Measurements from ENCODE around the gene STT3A. TPM values are rescaled to one million over a fixed set of nuclear protein-coding genes. Genes with fewer than 3 reads are reported as not detected.
"Not testable (repeated sequence)": the region's sequence is repeated elsewhere in the genome, so short reads cannot be mapped to it uniquely, and the experiment has no call there.

STT3A gene
- total and polyA plus RNA-seq, 5 donors from 2014 or later = 46.8 to 73.3 (median 57.7) TPM

DNA sequence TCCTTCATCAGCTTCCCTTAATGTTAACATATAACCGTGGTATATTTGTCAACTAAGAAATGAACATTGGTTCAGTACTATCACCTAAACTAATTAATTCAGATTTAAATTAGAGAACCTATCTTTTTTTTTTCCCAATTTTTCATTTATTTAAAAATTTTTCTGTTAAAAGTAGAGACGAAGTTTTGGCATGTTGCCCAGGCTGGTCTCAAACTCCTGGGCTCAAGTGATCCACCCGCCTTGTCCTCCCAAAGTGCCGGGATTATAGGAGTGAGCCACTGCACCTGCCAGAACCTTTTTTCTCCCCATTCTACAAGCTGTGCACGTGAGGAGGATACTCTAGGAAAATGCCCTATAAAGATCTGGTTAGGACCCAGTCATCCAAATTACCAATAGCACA, 19.7 kb upstream of the STT3A start:
- H3K27me3 Mint-ChIP-seq = no peaks in the 10 kb centered on the region
- no peaks in the 10 kb centered on the region for H3K9me3 ChIP-seq (ENCODE audit: control insufficient read depth in 2 of 2, low read length in 2 of 2)
- ATAC-seq (ENCODE audit: low read depth in 2 of 2) (no peak), DNase-seq (no peak)
- no peak overlapping the region for H3K4me3 ChIP-seq (ENCODE audit: low read depth, low read length)
- no peaks in the 10 kb centered on the region for H3K27me3 ChIP-seq (ENCODE audit: control insufficient read depth, insufficient read depth, low read length)
- no peak overlapping the region for H3K4me3 Mint-ChIP-seq
- H3K27ac Mint-ChIP-seq = no peak overlapping the region
- H3K36me3 Mint-ChIP-seq = peaks cover 35% of the 10 kb centered on the region
- peaks cover 56% of the 10 kb centered on the region for H3K36me3 ChIP-seq (ENCODE audit: control insufficient read depth, insufficient read depth, low read length)
- no peaks in the 10 kb centered on the region for H3K9me3 Mint-ChIP-seq
- peaks cover 18% of the 10 kb centered on the region for H3K4me1 ChIP-seq (ENCODE audit: control insufficient read depth, insufficient read depth, low read length, poor library complexity, severe bottlenecking)
- no peak overlapping the region for H3K27ac ChIP-seq (ENCODE audit: insufficient read depth, low read length, poor library complexity, severe bottlenecking)
- H3K4me1 Mint-ChIP-seq = peaks cover 17 to 44% (median 29%) of the 10 kb centered on the region in 4 donors

GRCh38 chr11:125577181-125577580, 15.5 kb upstream of the STT3A start:
- Mint-ChIP-seq H3K4me1 (peaks cover 11 to 16% (median 13%) of the 10 kb centered on the region in 4 donors), H3K36me3 (peaks cover 47% of the 10 kb centered on the region)
- ATAC-seq (ENCODE audit: low read depth in 2 of 2); H3K9me3 ChIP-seq (ENCODE audit: control insufficient read depth in 2 of 2, low read length in 2 of 2); H3K27me3 Mint-ChIP-seq; H3K4me3 Mint-ChIP-seq; H3K27ac ChIP-seq (ENCODE audit: insufficient read depth, low read length, poor library complexity, severe bottlenecking); H3K9me3 Mint-ChIP-seq; H3K27me3 ChIP-seq (ENCODE audit: control insufficient read depth, insufficient read depth, low read length); DNase-seq; H3K4me1 ChIP-seq (ENCODE audit: control insufficient read depth, insufficient read depth, low read length, poor library complexity, severe bottlenecking); H3K4me3 ChIP-seq (ENCODE audit: low read depth, low read length); H3K27ac Mint-ChIP-seq: not testable (repeated sequence)
- peaks cover 93% of the 10 kb centered on the region for H3K36me3 ChIP-seq (ENCODE audit: control insufficient read depth, insufficient read depth, low read length)

DNA sequence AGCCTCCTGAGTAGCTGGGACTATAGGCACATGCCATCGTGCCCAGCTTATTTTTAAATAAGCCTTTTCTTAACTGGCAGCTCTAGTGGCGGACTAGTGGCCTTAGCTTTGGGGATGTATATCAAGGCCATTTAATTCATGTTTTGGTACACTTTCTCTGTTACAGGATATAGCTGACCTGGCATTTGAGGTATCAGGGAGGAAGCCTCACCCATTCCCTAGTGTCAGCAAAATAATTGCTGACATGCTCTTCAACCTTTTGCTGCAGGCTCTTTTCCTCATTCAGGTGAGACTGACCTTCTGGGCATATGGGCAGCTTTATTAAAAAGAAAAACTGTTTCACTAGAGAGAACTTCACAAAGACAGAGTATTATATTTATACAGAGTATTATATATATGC, 13.9 kb upstream of the STT3A start:
- H3K9me3 ChIP-seq (ENCODE audit: control insufficient read depth in 2 of 2, low read length in 2 of 2) = no peaks in the 10 kb centered on the region
- H3K4me3 Mint-ChIP-seq = no peak overlapping the region
- H3K36me3 ChIP-seq (ENCODE audit: control insufficient read depth, insufficient read depth, low read length) = peaks cover 94% of the 10 kb centered on the region
- no peak overlapping the region for H3K4me3 ChIP-seq (ENCODE audit: low read depth, low read length)
- no peaks in the 10 kb centered on the region for H3K9me3 Mint-ChIP-seq
- no peak overlapping the region for H3K27ac Mint-ChIP-seq
- ATAC-seq (ENCODE audit: low read depth in 2 of 2) (no peak), DNase-seq (no peak)
- H3K36me3 Mint-ChIP-seq = peaks cover 53% of the 10 kb centered on the region
- no peak overlapping the region for H3K27ac ChIP-seq (ENCODE audit: insufficient read depth, low read length, poor library complexity, severe bottlenecking)
- H3K27me3 Mint-ChIP-seq = no peaks in the 10 kb centered on the region
- H3K27me3 ChIP-seq (ENCODE audit: control insufficient read depth, insufficient read depth, low read length) = no peaks in the 10 kb centered on the region
- no peaks in the 10 kb centered on the region for H3K4me1 ChIP-seq (ENCODE audit: control insufficient read depth, insufficient read depth, low read length, poor library complexity, severe bottlenecking)
- peaks cover 7 to 14% (median 10%) of the 10 kb centered on the region in 4 donors for H3K4me1 Mint-ChIP-seq

DNA sequence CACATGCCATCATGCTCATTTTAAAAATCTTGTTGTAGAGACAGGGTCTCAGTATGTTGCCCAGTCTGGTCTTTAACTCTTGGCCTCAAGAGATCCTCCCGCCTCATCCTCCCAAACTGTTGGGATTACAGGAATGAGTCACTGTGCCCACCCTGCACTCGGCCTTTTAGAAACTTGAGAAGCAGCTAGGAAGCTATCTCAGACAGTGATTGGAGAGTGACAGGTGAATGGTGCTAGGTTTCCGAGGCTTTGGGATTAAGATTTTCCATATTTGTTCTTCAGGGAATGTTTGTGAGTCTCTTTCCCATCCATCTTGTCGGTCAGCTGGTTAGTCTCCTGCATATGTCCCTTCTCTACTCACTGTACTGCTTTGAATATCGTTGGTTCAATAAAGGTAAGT, 12.8 kb upstream of the STT3A start:
- H3K4me1 ChIP-seq (ENCODE audit: control insufficient read depth, insufficient read depth, low read length, poor library complexity, severe bottlenecking) = no peaks in the 10 kb centered on the region
- no peaks in the 10 kb centered on the region for H3K27me3 ChIP-seq (ENCODE audit: control insufficient read depth, insufficient read depth, low read length)
- H3K27ac Mint-ChIP-seq = no peak overlapping the region
- peaks cover 3 to 11% (median 7%) of the 10 kb centered on the region in 4 donors for H3K4me1 Mint-ChIP-seq
- H3K9me3 ChIP-seq (ENCODE audit: control insufficient read depth in 2 of 2, low read length in 2 of 2) = no peaks in the 10 kb centered on the region
- no peak overlapping the region for H3K27ac ChIP-seq (ENCODE audit: insufficient read depth, low read length, poor library complexity, severe bottlenecking)
- H3K9me3 Mint-ChIP-seq = no peaks in the 10 kb centered on the region
- H3K27me3 Mint-ChIP-seq = no peaks in the 10 kb centered on the region
- no peak for DNase-seq
- peaks cover 56% of the 10 kb centered on the region for H3K36me3 Mint-ChIP-seq
- no peak for ATAC-seq (ENCODE audit: low read depth in 2 of 2)
- H3K36me3 ChIP-seq (ENCODE audit: control insufficient read depth, insufficient read depth, low read length) = peaks cover 89% of the 10 kb centered on the region
- no peak overlapping the region for H3K4me3 ChIP-seq (ENCODE audit: low read depth, low read length)
- H3K4me3 Mint-ChIP-seq = no peak overlapping the region

GRCh38 chr11:125583496-125583895, 9.2 kb upstream of the STT3A start:
- no peaks in the 10 kb centered on the region for H3K9me3 Mint-ChIP-seq
- no peak overlapping the region for H3K4me3 Mint-ChIP-seq
- peaks cover 34% of the 10 kb centered on the region for H3K36me3 Mint-ChIP-seq
- H3K36me3 ChIP-seq (ENCODE audit: control insufficient read depth, insufficient read depth, low read length) = peaks cover 53% of the 10 kb centered on the region
- ATAC-seq (ENCODE audit: low read depth in 2 of 2) = no peak
- H3K4me1 ChIP-seq (ENCODE audit: control insufficient read depth, insufficient read depth, low read length, poor library complexity, severe bottlenecking) = no peaks in the 10 kb centered on the region
- no peak overlapping the region for H3K4me3 ChIP-seq (ENCODE audit: low read depth, low read length)
- H3K27ac ChIP-seq (ENCODE audit: insufficient read depth, low read length, poor library complexity, severe bottlenecking) = no peak overlapping the region
- H3K27me3 ChIP-seq (ENCODE audit: control insufficient read depth, insufficient read depth, low read length) = no peaks in the 10 kb centered on the region
- H3K27ac Mint-ChIP-seq = no peak overlapping the region
- H3K27me3 Mint-ChIP-seq = no peaks in the 10 kb centered on the region
- peaks cover 0 to 6% (median 1%) of the 10 kb centered on the region in 4 donors for H3K4me1 Mint-ChIP-seq
- DNase-seq = no peak
- no peaks in the 10 kb centered on the region for H3K9me3 ChIP-seq (ENCODE audit: control insufficient read depth in 2 of 2, low read length in 2 of 2)

GRCh38 chr11:125585487-125585886, 7.2 kb upstream of the STT3A start:
- peaks cover 26% of the 10 kb centered on the region for H3K36me3 Mint-ChIP-seq
- no peaks in the 10 kb centered on the region for H3K27me3 ChIP-seq (ENCODE audit: control insufficient read depth, insufficient read depth, low read length)
- DNase-seq (no peak), ATAC-seq (ENCODE audit: low read depth in 2 of 2) (no peak)
- no peaks in the 10 kb centered on the region for H3K9me3 Mint-ChIP-seq
- peaks cover 33% of the 10 kb centered on the region for H3K36me3 ChIP-seq (ENCODE audit: control insufficient read depth, insufficient read depth, low read length)
- no peak overlapping the region for H3K4me3 ChIP-seq (ENCODE audit: low read depth, low read length)
- peaks cover 0 to 3% (median under 1%) of the 10 kb centered on the region in 4 donors for H3K4me1 Mint-ChIP-seq
- no peak overlapping the region for H3K27ac ChIP-seq (ENCODE audit: insufficient read depth, low read length, poor library complexity, severe bottlenecking)
- no peaks in the 10 kb centered on the region for H3K4me1 ChIP-seq (ENCODE audit: control insufficient read depth, insufficient read depth, low read length, poor library complexity, severe bottlenecking)
- H3K27ac Mint-ChIP-seq = no peak overlapping the region
- H3K9me3 ChIP-seq (ENCODE audit: control insufficient read depth in 2 of 2, low read length in 2 of 2) = no peaks in the 10 kb centered on the region
- H3K4me3 Mint-ChIP-seq = no peak overlapping the region
- no peaks in the 10 kb centered on the region for H3K27me3 Mint-ChIP-seq

GRCh38 chr11:125586623-125587022, 6.0 kb upstream of the STT3A start:
- H3K4me1 ChIP-seq (ENCODE audit: control insufficient read depth, insufficient read depth, low read length, poor library complexity, severe bottlenecking) = peaks cover 6% of the 10 kb centered on the region
- no peaks in the 10 kb centered on the region for H3K27me3 Mint-ChIP-seq
- H3K4me1 Mint-ChIP-seq = peaks cover 0 to 8% (median 3%) of the 10 kb centered on the region in 4 donors
- no peak overlapping the region for H3K4me3 Mint-ChIP-seq
- H3K4me3 ChIP-seq (ENCODE audit: low read depth, low read length) = no peak overlapping the region
- peaks cover 22% of the 10 kb centered on the region for H3K36me3 Mint-ChIP-seq
- no peaks in the 10 kb centered on the region for H3K9me3 ChIP-seq (ENCODE audit: control insufficient read depth in 2 of 2, low read length in 2 of 2)
- H3K27me3 ChIP-seq (ENCODE audit: control insufficient read depth, insufficient read depth, low read length) = no peaks in the 10 kb centered on the region
- H3K27ac Mint-ChIP-seq = no peak overlapping the region
- no peak overlapping the region for H3K27ac ChIP-seq (ENCODE audit: insufficient read depth, low read length, poor library complexity, severe bottlenecking)
- DNase-seq = no peak
- no peak for ATAC-seq (ENCODE audit: low read depth in 2 of 2)
- no peaks in the 10 kb centered on the region for H3K9me3 Mint-ChIP-seq
- peaks cover 26% of the 10 kb centered on the region for H3K36me3 ChIP-seq (ENCODE audit: control insufficient read depth, insufficient read depth, low read length)

DNA sequence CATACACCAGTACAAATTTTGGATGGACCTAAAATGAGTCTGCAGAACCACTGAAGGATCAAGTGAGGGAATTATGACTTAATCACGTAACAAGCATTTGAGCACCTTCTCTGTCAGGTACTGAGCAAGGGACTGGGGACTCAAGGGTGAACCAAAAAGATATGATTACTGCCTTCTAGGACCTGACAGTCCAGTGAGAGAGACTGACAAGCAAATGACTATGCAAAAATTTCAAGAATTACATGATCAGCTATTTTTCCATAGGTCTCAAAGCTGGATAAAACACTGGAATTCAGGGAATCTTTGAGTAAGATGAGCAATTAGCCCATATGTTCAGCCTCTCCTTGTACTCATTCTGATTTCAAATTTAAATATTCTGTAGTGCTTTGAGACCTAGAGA, 5.2 kb upstream of the STT3A start:
- Mint-ChIP-seq H3K9me3 (no peaks in the 10 kb centered on the region), H3K4me3 (no peak overlapping the region), H3K27me3 (no peaks in the 10 kb centered on the region), H3K36me3 (peaks cover 22% of the 10 kb centered on the region), H3K4me1 (peaks cover 0 to 14% (median 5%) of the 10 kb centered on the region in 4 donors), H3K27ac (peak overlapping the region in 1 of 3 donors; percentile 38)
- DNase-seq (no peak), ATAC-seq (ENCODE audit: low read depth in 2 of 2) (no peak)
- H3K36me3 ChIP-seq (ENCODE audit: control insufficient read depth, insufficient read depth, low read length) = peaks cover 18% of the 10 kb centered on the region
- H3K4me1 ChIP-seq (ENCODE audit: control insufficient read depth, insufficient read depth, low read length, poor library complexity, severe bottlenecking) = peaks cover 11% of the 10 kb centered on the region
- no peaks in the 10 kb centered on the region for H3K9me3 ChIP-seq (ENCODE audit: control insufficient read depth in 2 of 2, low read length in 2 of 2)
- H3K27me3 ChIP-seq (ENCODE audit: control insufficient read depth, insufficient read depth, low read length) = no peaks in the 10 kb centered on the region
- no peak overlapping the region for H3K27ac ChIP-seq (ENCODE audit: insufficient read depth, low read length, poor library complexity, severe bottlenecking)
- H3K4me3 ChIP-seq (ENCODE audit: low read depth, low read length) = no peak overlapping the region

Data from CD4-positive, CD25-positive, alpha-beta regulatory T cell (primary cell).